K562 (cell line): ENCODE results near the gene FGFRL1. TPM values are rescaled to one million over a fixed set of nuclear protein-coding genes. Genes with fewer than 3 reads are reported as not detected.

Experiments
- ZBTB40 ChIP-seq, 2 experiments: fragments of 450-650 bp in 1 of 2; sonication (generic) in 1 of 2; formaldehyde crosslinking in 1 of 2; IDR thresholded peaks; 2 replicates each; pipeline versions ENCODE4 v1.7.1 to v1.9.0; 2016 to 2022; ENCODE audit warnings: inconsistent platforms in 1 of 2, mild to moderate bottlenecking in 1 of 2, missing genetic modification reagents in 1 of 2
- polyA plus RNA-seq, 8 experiments: library from polyadenylated mRNA; depleted of rRNA in 4 of 8; stranded (reverse) in 5 of 8; unstranded in 3 of 8; fragments of >200 nt; fragmentation: Nextera tagmentation in 2 of 8; fragmentation: Illumina TruSeq in 1 of 8; extraction: Ambion mirVana in 2 of 8; extraction: Trizol in 1 of 8; gene quantifications; 2 replicates each; pipeline versions ENCODE4 v1.2.1 to v1.2.3, GENCODE V29; 2011 to 2014; ENCODE audit warnings: inconsistent platforms in 1 of 8, missing spikeins in 1 of 8
- total RNA-seq, 7 experiments: library from RNA; depleted of rRNA in 6 of 7; stranded (reverse); fragments of >200 nt in 6 of 7; fragmentation: Illumina TruSeq in 2 of 7; extraction: Trizol in 2 of 7; gene quantifications; 2 replicates each; pipeline versions ENCODE4 v1.2.1 to v1.2.3, GENCODE V29; 2011 to 2021; ENCODE audit warnings: low replicate concordance in 1 of 7

FGFRL1 gene
- total and polyA plus RNA-seq, 9 of the 15 experiments (the other 6 are each of a cell fraction or from before 2014, with no cell fraction given): 0.34 to 49.9 (median 14.6) TPM

GRCh38 chr4:1050486-1051213 lies 39.2 kb downstream of the FGFRL1 start (continued):
- TF ChIP-seq ZBTB40 (IDR thresholded peaks at IDR 0.05) (0 out of 2 replicates have a peak, but pooled peaks have one; percentile 32), ZBTB40 (CRISPR knock-in tag; IDR thresholded peaks at IDR 0.05) (no peak)
